ENCODE data around the gene CLHC1. TPM values are rescaled to one million over a fixed set of nuclear protein-coding genes. Genes with fewer than 3 reads are reported as not detected.

The CLHC1 gene
- total RNA-seq, 1 donor from 2014 or later, result 20.4 TPM

DNA sequence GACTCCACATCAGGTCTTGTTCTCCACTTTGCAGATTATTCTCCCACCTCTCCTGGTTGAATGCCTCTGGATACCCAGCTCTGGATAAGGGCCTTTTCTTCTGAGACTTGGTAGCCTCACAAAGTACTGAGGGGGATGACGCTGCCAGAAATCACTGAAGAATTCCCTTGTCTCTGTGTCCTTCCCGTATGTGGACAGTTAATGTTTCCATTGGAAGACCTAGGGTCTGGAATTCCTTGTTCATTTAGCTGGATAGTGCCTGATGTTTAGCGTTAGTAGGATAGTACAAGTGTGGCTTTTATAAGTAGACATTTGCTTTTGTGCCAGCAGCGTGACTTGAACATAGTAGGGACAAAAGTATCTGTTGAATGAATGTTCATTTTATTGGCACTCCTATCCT is 76.9 kb downstream of the CLHC1 start:
- Histone ChIP-seq H3K27me3 (ENCODE audit: control insufficient read depth in 3 of 3, insufficient read depth in 3 of 3, low read length in 3 of 3) (no peaks in the 10 kb centered on the region), H3K4me3 (ENCODE audit: low read length in 3 of 3) (no peak overlapping the region), H3K9ac (ENCODE audit: low read depth in 1 of 3, low read length in 3 of 3) (no peak overlapping the region), H3K4me1 (ENCODE audit: control insufficient read depth in 3 of 3, insufficient read depth in 3 of 3, low read length in 3 of 3) (peaks cover 19 to 54% (median 37%) of the 10 kb centered on the region in 3 donors), H3K9me3 (ENCODE audit: control insufficient read depth in 3 of 3, low read length in 3 of 3) (no peaks in the 10 kb centered on the region), H3K36me3 (ENCODE audit: control insufficient read depth in 3 of 3, insufficient read depth in 3 of 3, low read length in 3 of 3) (no peaks in the 10 kb centered on the region), H3K27ac (ENCODE audit: low read depth, low read length) (no peak overlapping the region)

DNA sequence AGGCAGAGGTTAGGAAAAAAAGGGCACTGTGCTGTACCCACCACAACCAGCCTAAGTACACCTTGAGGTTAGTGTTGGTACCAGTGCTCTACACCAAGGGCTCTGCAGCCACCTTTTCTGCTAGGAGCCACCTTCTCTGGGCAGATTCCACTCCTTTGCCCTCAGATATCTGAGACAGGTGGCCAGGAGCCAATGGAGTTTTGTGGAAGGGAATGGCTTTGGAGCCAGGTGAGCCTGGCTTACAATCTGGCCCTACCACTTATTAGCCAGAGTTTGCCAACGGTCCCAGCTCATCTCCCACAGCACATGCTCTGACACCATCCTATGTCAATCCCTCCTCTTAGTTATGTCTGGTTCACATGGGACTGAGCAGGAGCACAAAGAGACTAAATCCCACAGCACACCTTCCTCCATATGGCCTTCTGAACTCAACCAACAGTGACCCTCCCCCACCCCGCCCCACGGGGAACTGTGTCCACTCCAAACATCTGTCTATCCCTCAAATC is 77.5 kb downstream of the CLHC1 start:
- H3K9ac ChIP-seq (ENCODE audit: low read depth in 1 of 3, low read length in 3 of 3), result no peak overlapping the region
- H3K27me3 ChIP-seq (ENCODE audit: control insufficient read depth in 3 of 3, insufficient read depth in 3 of 3, low read length in 3 of 3), result no peaks in the 10 kb centered on the region
- H3K27ac ChIP-seq (ENCODE audit: low read depth, low read length), result no peak overlapping the region
- H3K36me3 ChIP-seq (ENCODE audit: control insufficient read depth in 3 of 3, insufficient read depth in 3 of 3, low read length in 3 of 3), result no peaks in the 10 kb centered on the region
- H3K4me1 ChIP-seq (ENCODE audit: control insufficient read depth in 3 of 3, insufficient read depth in 3 of 3, low read length in 3 of 3), result peaks cover 19 to 54% (median 37%) of the 10 kb centered on the region in 3 donors
- H3K4me3 ChIP-seq (ENCODE audit: low read length in 3 of 3), result no peak overlapping the region
- no peaks in the 10 kb centered on the region for H3K9me3 ChIP-seq (ENCODE audit: control insufficient read depth in 3 of 3, low read length in 3 of 3)

DNA sequence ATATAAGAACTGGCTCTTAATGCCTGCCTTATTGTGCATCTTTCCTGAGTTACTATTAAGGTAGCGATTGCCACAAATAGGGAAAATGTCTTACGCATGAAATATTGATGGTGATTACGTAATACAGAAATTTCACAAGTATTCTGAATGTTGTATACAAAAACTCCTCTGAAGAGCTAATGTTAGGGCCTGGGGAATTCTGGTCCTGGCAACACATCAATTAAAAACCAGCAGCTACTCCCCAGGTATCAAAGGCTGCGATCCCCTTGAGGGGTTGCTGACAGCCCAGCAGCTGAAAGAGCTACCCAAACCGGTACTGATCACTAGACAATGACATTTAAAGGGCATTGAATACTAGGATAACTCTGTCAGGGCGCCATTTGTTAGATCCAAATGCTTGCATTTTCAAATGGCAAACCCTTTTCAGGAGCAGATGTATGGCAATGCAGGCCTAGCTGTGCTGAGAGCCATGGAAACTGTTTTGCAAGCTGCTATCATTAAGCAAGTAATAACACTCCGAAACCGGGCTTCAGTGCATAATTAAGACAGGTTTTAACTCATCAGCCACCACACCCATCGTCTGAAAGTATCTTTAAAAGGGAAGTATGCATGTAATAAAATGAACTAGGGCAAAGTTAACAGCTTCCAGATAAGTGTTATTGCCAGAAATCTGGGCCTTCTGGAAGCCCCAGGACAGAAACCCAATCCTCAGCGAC is 78.4 kb downstream of the CLHC1 start:
- H3K27me3 ChIP-seq (ENCODE audit: control insufficient read depth in 3 of 3, insufficient read depth in 3 of 3, low read length in 3 of 3), result no peaks in the 10 kb centered on the region
- H3K27ac ChIP-seq (ENCODE audit: low read depth, low read length), result no peak overlapping the region
- H3K4me3 ChIP-seq (ENCODE audit: low read length in 3 of 3), result no peak overlapping the region
- H3K4me1 ChIP-seq (ENCODE audit: control insufficient read depth in 3 of 3, insufficient read depth in 3 of 3, low read length in 3 of 3), result peaks cover 13 to 46% (median 30%) of the 10 kb centered on the region in 3 donors
- H3K9me3 ChIP-seq (ENCODE audit: control insufficient read depth in 3 of 3, low read length in 3 of 3), result no peaks in the 10 kb centered on the region
- H3K9ac ChIP-seq (ENCODE audit: low read depth in 1 of 3, low read length in 3 of 3), result no peak overlapping the region
- no peaks in the 10 kb centered on the region for H3K36me3 ChIP-seq (ENCODE audit: control insufficient read depth in 3 of 3, insufficient read depth in 3 of 3, low read length in 3 of 3)

DNA sequence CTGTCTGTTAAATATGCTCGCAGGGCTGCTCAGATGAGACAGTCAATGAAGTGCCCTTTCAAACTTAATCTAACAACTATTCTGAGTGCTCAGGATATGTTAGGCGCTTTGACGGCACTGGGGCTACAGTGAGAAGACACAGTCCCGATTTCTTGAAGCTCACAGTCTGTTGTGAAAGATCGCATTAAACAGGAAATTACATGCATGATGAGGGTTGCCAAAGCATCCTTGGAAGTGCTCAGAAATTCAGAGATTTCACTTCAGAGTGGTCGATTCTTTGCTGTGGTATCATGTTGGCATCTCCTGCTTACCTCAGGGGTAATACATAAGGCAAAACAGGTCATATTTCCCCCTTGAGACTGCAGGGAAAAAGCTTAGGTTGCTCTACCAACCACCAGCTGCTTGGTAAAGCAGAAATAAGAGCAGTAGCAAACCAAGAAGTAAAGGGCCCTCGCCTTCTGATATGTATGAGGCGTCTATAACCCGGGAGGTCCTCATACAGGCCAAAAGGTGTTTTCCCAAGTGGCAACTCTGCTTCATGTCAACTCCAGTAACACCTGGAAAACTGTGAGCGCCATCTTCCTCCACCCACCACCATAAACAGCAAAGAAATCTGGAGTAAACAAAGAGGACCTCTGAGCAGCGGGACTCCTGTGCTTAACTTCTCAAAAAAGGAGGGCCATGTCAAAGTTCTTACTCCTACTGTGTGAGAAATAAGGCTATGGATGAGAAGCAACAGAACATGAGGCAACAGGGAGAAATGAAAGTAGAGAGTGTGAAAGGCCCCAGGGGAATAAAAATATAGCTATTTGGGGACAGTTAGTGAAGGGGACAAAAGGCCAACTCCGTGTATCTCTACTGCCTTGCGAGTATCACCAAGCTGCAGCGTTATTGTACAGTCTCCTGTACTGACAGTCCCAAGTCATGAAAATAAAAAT is 79.3 kb downstream of the CLHC1 start:
- Histone ChIP-seq H3K9me3 (ENCODE audit: control insufficient read depth in 3 of 3, low read length in 3 of 3) (no peaks in the 10 kb centered on the region), H3K4me1 (ENCODE audit: control insufficient read depth in 3 of 3, insufficient read depth in 3 of 3, low read length in 3 of 3) (peaks cover 7 to 40% (median 30%) of the 10 kb centered on the region in 3 donors), H3K27ac (ENCODE audit: low read depth, low read length) (peak overlapping the region; percentile 46), H3K27me3 (ENCODE audit: control insufficient read depth in 3 of 3, insufficient read depth in 3 of 3, low read length in 3 of 3) (no peaks in the 10 kb centered on the region), H3K4me3 (ENCODE audit: low read length in 3 of 3) (no peak overlapping the region), H3K36me3 (ENCODE audit: control insufficient read depth in 3 of 3, insufficient read depth in 3 of 3, low read length in 3 of 3) (no peaks in the 10 kb centered on the region), H3K9ac (ENCODE audit: low read depth in 1 of 3, low read length in 3 of 3) (no peak overlapping the region)

DNA sequence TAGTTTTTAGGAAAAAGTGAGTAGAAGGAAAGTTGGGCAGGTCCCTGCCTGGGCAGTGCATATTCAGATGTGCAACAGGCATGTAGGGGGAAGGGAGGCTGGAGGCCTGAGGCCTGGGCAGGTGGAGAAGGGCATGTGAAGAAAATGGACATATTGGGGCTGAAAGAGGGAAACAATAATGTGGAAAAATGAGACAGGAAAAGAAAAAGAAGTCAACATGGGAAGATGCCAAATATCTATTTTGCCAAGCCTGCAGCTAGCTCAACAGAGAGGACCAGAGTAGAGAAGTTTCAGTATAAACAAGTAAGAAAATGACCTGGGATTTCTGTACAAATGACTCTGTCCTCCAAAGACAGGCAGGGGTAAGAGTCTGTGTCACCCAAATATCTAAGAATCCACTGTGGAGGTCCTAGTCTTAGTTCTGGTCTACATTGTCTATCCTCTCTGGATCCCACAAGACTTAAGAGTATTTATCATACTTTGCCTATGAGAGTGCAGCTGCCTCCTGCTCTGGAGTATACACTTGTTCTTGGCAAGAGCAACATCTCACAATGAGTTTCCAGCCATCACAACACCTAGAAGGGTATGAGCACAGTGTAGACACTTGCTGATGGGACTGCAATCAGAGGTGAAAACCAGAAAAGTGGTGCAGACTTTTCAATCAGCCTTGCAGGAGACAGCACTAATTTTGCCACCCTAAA is 80.2 kb downstream of the CLHC1 start:
- no peaks in the 10 kb centered on the region for H3K9me3 ChIP-seq (ENCODE audit: control insufficient read depth in 3 of 3, low read length in 3 of 3)
- no peak overlapping the region for H3K9ac ChIP-seq (ENCODE audit: low read depth in 1 of 3, low read length in 3 of 3)
- H3K27me3 ChIP-seq (ENCODE audit: control insufficient read depth in 3 of 3, insufficient read depth in 3 of 3, low read length in 3 of 3), result no peaks in the 10 kb centered on the region
- no peaks in the 10 kb centered on the region for H3K36me3 ChIP-seq (ENCODE audit: control insufficient read depth in 3 of 3, insufficient read depth in 3 of 3, low read length in 3 of 3)
- no peak overlapping the region for H3K27ac ChIP-seq (ENCODE audit: low read depth, low read length)
- no peak overlapping the region for H3K4me3 ChIP-seq (ENCODE audit: low read length in 3 of 3)
- peaks cover 0 to 32% (median 22%) of the 10 kb centered on the region in 3 donors for H3K4me1 ChIP-seq (ENCODE audit: control insufficient read depth in 3 of 3, insufficient read depth in 3 of 3, low read length in 3 of 3)

DNA sequence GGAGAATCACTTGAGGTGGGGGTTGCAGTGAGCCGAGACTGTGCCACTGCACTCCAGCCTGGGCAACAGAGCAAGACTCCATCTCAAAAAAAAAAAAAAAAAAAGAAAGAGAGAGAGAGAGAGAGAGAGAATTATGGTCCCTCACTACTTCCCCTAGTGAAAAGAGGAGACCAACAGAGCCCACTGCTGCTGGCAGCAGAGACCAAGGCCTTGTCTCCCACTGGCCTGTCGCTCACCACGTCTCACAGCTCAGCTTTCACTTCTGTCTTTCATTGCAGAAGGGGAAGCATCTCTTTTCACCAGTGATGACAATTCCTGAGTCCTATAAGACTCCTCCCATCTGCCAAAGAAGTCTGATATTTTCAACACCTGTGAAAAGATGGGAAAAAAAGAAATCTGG is 81.3 kb downstream of the CLHC1 start:
- Histone ChIP-seq H3K9ac (ENCODE audit: low read depth in 1 of 3, low read length in 3 of 3) (no peak overlapping the region), H3K4me1 (ENCODE audit: control insufficient read depth in 3 of 3, insufficient read depth in 3 of 3, low read length in 3 of 3) (peaks cover 0 to 24% (median 11%) of the 10 kb centered on the region in 3 donors), H3K27me3 (ENCODE audit: control insufficient read depth in 3 of 3, insufficient read depth in 3 of 3, low read length in 3 of 3) (no peaks in the 10 kb centered on the region), H3K36me3 (ENCODE audit: control insufficient read depth in 3 of 3, insufficient read depth in 3 of 3, low read length in 3 of 3) (no peaks in the 10 kb centered on the region), H3K4me3 (ENCODE audit: low read length in 3 of 3) (no peak overlapping the region), H3K27ac (ENCODE audit: low read depth, low read length) (no peak overlapping the region), H3K9me3 (ENCODE audit: control insufficient read depth in 3 of 3, low read length in 3 of 3) (no peaks in the 10 kb centered on the region)

DNA sequence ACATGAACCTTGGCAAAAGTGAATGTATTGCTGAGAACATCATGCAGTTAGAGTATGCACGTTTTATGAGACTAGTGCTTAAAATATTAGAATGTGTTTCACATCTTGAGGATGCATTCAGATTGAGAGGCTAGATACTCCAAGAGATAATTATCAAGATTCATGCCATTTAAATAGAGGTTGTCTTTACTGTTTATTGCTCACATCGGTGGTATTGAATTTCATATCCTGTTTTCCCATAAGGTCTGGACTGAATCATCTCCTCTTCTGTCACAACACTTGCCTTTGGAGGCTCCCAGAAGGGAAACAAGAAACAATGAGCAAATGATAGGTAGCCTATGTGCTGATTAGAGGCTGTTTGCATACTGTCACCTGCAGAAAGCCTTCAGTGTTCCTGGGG is 83.8 kb downstream of the CLHC1 start:
- Histone ChIP-seq H3K9ac (ENCODE audit: low read depth in 1 of 3, low read length in 3 of 3) (no peak overlapping the region), H3K9me3 (ENCODE audit: control insufficient read depth in 3 of 3, low read length in 3 of 3) (no peaks in the 10 kb centered on the region), H3K27me3 (ENCODE audit: control insufficient read depth in 3 of 3, insufficient read depth in 3 of 3, low read length in 3 of 3) (no peaks in the 10 kb centered on the region), H3K36me3 (ENCODE audit: control insufficient read depth in 3 of 3, insufficient read depth in 3 of 3, low read length in 3 of 3) (no peaks in the 10 kb centered on the region), H3K27ac (ENCODE audit: low read depth, low read length) (no peak overlapping the region), H3K4me3 (ENCODE audit: low read length in 3 of 3) (no peak overlapping the region), H3K4me1 (ENCODE audit: control insufficient read depth in 3 of 3, insufficient read depth in 3 of 3, low read length in 3 of 3) (peaks cover 0 to 12% (median 4%) of the 10 kb centered on the region in 3 donors)

DNA sequence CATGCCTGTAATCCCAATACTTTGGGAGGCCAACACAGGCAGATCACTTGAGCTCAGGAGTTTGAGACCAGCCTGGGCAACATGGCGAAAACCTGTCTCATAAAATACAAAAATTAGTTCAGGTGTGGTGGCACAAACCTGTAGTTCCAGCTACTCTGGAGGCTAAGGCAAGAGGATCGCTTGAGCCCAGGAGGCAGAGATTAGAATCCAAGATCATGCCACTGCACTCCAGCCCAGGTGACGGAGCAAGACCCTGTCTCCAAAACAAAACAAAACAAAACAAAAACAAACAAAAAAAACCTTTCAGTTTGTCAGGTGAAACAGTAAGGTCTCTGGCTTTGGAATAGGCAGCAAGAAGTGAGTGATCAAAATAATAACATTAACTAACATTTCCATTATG is 84.6 kb downstream of the CLHC1 start:
- H3K36me3 ChIP-seq (ENCODE audit: control insufficient read depth in 3 of 3, insufficient read depth in 3 of 3, low read length in 3 of 3), result no peaks in the 10 kb centered on the region
- no peaks in the 10 kb centered on the region for H3K27me3 ChIP-seq (ENCODE audit: control insufficient read depth in 3 of 3, insufficient read depth in 3 of 3, low read length in 3 of 3)
- no peak overlapping the region for H3K27ac ChIP-seq (ENCODE audit: low read depth, low read length)
- no peak overlapping the region for H3K9ac ChIP-seq (ENCODE audit: low read depth in 1 of 3, low read length in 3 of 3)
- no peaks in the 10 kb centered on the region for H3K9me3 ChIP-seq (ENCODE audit: control insufficient read depth in 3 of 3, low read length in 3 of 3)
- no peak overlapping the region for H3K4me3 ChIP-seq (ENCODE audit: low read length in 3 of 3)
- H3K4me1 ChIP-seq (ENCODE audit: control insufficient read depth in 3 of 3, insufficient read depth in 3 of 3, low read length in 3 of 3), result peaks cover 0 to 10% (median 4%) of the 10 kb centered on the region in 3 donors

DNA sequence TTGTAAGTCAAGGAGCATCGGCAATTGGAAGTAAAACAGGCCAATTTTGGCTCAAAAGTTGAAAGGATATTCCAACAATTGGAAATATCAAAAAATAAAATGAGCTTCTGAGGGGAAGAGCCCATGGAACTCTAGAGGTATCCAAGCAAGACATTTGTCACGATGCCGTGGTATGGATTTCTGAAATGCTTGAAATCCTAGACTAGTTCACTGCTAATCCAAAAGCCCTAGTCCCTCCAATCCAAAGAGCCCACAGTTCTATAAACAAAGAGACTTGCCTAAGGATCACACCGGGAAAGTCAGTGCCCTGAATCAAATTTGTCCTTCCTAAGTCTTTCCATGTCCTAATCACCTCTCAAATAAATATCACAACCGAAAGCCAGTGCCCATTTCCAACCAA is 85.1 kb downstream of the CLHC1 start:
- peaks cover 0 to 5% (median 2%) of the 10 kb centered on the region in 3 donors for H3K4me1 ChIP-seq (ENCODE audit: control insufficient read depth in 3 of 3, insufficient read depth in 3 of 3, low read length in 3 of 3)
- no peak overlapping the region for H3K4me3 ChIP-seq (ENCODE audit: low read length in 3 of 3)
- no peaks in the 10 kb centered on the region for H3K36me3 ChIP-seq (ENCODE audit: control insufficient read depth in 3 of 3, insufficient read depth in 3 of 3, low read length in 3 of 3)
- no peak overlapping the region for H3K27ac ChIP-seq (ENCODE audit: low read depth, low read length)
- no peaks in the 10 kb centered on the region for H3K27me3 ChIP-seq (ENCODE audit: control insufficient read depth in 3 of 3, insufficient read depth in 3 of 3, low read length in 3 of 3)
- no peaks in the 10 kb centered on the region for H3K9me3 ChIP-seq (ENCODE audit: control insufficient read depth in 3 of 3, low read length in 3 of 3)
- H3K9ac ChIP-seq (ENCODE audit: low read depth in 1 of 3, low read length in 3 of 3), result no peak overlapping the region
